Endothelial cell of hepatic sinusoid (primary cell): ENCODE measurements around the gene TP53.

ENCODE experiments used
- in situ Hi-C: cut with HindIII; loops from 2 replicates; pipeline ENCODE4 v1.10.0; 2017; ENCODE audit warnings: low sequenced_read_pairs

The TP53 gene

DNA sequence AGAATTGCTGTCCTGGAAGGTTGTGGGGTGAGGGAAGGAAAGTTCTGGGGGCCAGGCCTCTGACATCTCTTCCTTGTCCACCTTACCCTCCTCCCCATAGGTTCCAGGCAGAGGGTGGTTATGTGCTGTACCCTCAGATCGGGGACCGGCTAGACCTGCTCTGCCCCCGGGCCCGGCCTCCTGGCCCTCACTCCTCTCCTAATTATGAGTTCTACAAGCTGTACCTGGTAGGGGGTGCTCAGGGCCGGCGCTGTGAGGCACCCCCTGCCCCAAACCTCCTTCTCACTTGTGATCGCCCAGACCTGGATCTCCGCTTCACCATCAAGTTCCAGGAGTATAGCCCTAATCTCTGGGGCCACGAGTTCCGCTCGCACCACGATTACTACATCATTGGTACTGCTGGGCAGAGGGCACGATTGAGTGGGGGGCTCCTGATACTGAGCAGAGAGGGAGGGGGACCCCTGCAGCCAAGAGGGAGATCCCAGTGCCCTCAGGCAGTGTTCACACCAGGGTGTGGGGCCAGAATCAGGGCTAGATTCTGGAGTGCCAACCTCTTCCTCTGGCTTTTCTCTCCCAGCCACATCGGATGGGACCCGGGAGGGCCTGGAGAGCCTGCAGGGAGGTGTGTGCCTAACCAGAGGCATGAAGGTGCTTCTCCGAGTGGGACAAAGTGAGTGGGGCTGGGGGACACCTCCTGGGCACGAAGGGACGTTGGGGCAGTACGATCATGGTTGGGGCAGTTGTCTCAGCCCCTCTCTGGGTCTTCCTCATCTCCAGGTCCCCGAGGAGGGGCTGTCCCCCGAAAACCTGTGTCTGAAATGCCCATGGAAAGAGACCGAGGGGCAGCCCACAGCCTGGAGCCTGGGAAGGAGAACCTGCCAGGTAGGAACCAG, 20.8 kb upstream of the TP53 start:
- in situ Hi-C loops, result no loop called here

DNA sequence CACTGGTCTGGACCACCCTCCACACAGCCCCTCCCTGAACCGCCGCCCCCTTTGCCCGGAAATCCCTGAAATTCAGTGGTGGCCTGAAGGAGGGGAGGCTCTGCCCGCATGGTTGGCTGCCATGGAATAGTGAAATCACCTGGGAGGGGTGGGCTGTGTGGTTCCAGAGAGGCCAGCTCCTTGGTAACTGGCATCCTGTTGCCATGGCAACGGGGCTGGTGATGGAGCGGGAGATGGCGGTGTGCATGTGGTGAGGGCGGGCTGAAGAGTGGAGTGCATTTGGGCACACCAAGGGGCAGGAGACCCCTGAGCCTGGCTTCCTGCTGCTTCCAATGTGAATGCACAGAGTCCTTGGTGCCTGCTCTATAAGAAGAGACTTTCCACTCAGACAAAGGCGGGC, 20.2 kb upstream of the TP53 start:
- in situ Hi-C loops, result no loop called here

DNA sequence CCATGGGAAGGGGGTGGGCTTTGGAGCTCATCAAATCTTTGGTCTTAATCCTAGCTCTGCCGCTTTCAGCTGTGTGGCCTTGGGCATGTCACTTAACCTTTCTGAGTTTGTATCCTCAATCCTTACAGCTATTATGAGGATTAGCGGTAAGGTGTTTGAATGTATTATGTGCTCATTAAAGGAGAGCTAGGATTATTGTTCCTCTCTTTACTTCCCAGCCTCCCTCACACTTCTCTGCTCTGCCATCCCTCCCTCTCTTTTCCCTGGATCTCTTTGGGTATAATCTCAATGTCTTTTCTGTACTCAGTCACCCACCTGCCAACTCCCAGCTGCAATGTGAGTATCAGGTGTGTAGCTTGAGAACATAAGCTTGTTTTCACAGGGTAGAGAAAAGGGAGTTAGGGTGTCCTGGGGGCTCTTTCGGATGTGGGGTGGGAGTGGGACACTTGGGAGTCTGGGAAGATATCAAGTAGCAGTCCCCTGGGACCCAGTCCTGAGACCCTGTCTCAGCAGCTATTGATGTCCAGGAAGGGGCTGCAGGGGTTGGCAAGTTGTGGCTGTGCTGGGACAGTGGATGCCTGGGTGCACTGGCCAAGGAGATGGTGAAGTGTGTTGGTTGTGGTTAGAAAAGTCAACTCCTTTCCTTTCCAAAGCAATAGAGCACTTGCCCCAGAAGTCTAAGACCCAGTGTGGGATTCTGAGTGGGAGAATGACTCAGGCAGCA, 19.5 kb upstream of the TP53 start:
- in situ Hi-C loops, result no loop called here

DNA sequence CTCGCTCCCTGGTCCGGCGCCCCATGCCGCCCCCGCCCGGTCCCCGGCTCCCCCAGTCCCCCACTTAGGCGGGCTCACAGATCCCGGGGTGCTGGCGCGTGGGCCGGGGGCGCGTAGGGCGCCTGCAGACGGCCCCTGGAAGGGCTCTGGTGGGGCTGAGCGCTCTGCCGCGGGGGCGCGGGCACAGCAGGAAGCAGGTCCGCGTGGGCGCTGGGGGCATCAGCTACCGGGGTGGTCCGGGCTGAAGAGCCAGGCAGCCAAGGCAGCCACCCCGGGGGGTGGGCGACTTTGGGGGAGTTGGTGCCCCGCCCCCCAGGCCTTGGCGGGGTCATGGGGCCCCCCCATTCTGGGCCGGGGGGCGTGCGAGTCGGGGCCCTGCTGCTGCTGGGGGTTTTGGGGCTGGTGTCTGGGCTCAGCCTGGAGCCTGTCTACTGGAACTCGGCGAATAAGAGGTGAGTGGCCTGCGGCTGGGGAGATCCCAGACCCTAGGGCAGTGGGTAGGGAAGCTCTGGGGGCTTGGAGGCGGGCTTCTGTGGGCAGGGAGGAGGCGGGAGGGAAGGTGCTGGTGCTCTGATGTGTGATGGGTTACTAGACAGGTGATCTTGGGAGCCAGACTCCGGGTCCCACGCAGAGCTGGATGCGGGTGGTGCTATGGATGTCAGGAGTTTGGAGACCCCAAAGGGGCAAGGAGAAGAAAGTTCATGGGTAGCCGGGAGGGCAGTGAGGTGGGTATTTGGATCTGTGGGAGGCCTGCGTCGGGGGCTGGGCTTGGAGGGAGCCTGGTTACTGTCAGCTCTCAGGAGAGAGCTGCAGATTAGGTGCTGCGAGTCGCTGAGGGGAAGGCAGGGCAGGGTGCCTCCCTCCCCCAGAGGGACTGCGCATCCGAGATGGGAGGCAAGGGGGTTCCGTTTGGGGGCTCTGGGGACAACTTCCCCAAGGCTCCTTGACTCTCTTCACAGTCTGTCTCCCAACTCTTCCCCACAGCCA, 18.3 kb upstream of the TP53 start:
- in situ Hi-C loops, result no loop called here

DNA sequence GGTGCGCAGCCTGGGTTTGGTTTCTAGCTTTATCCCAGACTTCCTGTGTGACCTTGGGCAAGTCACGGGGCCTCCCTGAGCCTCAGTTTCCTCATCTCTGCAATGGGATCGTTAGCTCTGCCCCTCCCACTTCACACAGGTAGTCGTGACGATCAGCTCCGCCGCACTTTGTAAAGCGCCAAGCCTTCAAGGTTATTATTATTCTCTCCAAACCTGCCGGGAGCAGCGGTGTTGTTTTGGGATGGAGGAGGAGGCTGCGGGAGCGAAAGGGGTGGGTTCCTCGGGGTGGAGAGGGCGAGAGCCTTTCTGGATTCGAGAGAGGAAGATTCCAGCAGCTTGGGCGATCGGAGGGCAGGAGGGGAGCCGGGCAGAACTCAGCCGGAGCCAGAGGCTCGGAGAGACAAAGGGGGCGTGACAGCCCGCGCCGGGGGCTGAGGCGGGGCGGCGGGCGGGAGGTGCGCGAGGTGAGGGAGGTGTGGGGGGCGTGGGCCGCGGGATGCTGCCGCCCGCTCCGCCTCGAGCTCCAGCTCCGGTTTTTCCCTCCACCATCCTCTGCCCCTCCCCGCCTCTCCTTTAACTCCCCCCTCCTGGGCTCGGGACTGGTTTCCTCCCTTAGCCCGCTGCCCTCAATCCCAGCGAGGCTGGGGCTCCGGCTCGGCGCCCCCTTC, 17.4 kb upstream of the TP53 start, which contains the start of gene EFNB3:
Gene EFNB3 (plus strand): TSS at position 602 of the 668 bp plus-strand sequence. CDS start 397 bp downstream, outside the sequence.
- in situ Hi-C loops, result no loop called here

DNA sequence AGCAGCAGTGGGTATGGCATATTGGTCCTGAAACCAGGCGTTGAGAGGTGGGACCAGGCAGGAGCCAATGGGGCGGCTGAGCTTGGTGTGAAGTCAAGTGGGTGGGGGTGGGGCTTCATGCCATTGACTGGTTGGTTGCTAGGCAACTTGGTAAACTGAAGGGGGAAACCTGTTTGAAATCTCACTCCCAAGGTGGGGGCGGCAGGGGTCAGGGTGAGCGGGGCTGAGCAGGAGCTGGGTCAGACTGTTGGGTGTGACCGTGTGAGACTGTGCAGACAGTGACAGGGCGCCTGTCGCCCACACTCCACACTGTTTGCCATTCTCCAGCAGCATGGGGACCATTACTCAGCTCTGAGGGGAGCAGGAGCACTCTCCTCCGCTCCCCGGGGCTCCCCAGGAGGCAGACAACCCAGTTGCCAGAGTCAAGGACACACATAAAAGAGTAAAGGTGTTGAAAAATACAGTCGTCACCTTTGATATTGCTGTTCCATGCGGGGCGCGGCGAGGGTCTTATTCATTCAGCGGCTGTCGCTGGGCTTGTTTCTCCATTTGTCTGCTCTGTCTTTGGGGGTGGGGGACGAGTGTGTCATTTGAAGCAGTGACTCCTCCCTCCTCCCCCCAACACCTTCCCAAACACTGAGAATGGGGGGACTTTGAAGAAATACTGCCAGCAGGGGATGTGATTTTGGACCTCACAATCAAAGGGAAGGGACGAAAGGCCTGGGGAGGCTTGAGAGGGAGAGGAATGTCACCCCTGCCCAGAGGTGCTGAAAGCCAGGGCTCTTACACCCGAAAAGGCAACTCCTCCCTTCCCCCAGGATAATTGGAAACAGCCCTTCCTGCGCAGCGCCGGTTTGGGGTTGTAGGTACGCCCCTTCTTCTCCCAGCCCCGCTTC, 16.5 kb upstream of the TP53 start:
- in situ Hi-C loops, result no loop called here

DNA sequence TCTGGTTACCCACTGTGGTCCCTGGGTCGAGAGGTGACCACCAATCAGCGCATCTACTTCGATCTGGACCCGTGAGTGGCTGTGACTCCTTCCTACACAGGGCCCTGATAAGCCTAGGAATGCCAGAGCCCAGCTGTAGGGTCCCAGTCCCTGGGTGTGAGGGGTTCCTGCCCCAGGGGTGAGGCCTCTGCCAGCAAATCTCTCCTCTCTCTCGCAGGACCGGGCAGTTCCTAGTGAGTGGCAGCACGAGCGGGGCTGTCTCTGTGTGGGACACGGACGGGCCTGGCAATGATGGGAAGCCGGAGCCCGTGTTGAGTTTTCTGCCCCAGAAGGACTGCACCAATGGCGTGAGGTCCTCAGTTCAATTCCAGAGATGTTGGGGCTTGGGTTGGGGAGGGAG, 15.5 kb upstream of the TP53 start:
- in situ Hi-C loops, result no loop called here

DNA sequence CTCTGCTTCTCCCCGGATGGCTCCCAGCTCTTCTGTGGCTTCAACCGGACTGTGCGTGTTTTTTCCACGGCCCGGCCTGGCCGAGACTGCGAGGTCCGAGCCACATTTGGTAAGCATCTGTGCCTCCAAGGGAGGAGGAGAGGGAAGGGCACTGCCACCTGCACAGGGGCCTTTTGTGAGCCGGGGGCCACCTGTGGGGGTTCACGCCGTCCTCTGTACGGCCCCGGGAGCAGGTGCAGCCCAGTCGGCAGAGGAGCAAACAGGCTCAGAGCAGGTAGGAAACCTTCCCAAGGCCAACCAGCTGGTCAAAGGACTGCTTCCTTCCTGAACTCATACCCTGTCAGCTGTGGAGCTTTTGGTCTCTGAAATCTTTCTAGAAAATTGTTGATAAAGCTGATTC, 14.4 kb upstream of the TP53 start:
- in situ Hi-C loops, result no loop called here

DNA sequence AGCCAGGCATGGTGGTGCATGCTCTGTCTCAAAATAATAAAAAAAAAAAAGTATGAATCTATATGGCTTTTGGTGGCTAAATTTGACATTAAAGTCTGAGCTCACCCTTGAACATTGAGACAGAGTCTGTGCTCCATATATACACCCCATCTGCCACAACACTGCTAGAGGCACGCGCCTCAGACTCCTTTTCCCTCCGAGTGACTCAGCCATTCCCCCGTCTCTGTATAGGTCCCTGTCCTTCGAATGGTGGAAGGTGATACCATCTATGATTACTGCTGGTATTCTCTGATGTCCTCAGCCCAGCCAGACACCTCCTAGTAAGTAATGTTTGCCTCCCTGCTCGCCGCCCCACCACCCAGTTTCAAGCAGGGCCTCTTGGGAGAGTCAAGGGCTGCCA, 13.2 kb upstream of the TP53 start:
- in situ Hi-C loops, result no loop called here

DNA sequence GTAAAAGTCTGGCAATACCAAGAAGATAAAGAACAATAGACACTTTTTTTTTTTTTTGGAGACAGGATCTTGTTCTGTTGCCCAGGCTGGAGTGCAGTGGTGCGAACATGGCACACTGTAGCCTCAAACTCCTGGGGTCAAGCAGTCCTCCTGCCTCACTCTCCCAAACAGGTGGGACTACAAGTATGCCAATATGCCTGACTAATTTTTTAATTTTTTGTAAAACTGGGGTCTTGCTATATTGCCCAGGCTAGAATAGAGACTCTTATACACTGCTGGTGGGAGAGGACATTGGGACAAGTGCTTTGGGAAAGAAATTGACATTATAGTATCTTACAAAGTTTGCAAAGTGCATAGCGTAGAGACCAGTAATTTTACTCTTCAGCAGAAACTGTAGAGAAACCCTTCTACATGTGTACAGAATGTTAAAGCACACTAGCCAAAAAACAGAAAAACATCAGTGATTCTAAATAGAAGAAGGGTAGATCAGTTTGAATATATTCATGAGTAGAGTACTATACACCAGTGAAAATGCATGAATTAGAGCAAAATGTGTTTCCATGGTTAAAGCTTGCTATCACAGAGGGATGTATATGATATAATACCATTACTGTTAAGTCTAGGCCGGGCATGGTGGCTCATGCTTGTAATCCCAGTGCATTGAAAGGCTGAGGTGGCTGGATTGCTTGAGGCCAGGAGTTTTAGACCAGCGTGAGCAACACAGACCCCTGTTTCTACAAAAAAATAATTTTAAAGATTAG, 10.7 kb upstream of the TP53 start:
- in situ Hi-C loops, result no loop called here

DNA sequence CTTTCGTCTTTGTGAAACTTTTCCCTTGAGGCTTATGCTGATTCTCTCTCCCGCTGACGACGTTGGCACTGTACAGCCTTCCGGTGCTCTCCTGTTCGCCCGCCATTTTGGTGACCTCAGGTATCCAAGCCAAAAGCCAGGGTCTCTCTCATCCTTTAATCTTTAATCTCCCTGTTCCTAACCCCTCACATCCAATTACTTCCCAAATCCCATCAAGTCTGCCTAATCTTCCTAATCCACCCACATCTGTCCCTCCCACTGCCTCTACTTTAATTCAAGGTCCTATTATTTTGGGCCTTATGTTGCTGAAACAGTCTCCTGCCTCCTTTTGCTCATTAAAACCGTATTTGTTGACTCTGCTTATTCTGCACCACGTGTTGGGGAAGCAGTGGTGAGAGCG, 8.3 kb upstream of the TP53 start:
- in situ Hi-C loops, result no loop called here

DNA sequence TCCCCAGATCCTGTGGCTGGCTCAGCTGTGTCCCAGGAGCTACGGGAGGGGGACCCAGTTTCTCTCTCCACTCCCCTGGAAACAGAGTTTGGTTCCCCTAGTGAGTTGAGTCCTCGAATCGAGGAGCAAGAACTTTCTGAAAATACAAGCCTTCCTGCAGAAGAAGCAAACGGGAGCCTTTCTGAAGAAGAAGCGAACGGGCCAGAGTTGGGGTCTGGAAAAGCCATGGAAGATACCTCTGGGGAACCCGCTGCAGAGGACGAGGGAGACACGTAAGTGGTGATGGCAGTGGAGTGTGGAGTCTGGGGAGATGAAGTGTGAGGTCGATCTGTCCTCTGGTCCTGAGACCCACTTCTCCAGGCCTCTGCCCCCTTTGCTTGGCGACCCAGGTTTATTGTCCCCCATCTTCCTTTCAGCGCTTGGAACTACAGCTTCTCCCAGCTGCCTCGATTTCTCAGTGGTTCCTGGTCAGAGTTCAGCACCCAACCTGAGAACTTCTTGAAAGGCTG, 1.6 kb upstream of the TP53 start:
- in situ Hi-C loops, result no loop called here

DNA sequence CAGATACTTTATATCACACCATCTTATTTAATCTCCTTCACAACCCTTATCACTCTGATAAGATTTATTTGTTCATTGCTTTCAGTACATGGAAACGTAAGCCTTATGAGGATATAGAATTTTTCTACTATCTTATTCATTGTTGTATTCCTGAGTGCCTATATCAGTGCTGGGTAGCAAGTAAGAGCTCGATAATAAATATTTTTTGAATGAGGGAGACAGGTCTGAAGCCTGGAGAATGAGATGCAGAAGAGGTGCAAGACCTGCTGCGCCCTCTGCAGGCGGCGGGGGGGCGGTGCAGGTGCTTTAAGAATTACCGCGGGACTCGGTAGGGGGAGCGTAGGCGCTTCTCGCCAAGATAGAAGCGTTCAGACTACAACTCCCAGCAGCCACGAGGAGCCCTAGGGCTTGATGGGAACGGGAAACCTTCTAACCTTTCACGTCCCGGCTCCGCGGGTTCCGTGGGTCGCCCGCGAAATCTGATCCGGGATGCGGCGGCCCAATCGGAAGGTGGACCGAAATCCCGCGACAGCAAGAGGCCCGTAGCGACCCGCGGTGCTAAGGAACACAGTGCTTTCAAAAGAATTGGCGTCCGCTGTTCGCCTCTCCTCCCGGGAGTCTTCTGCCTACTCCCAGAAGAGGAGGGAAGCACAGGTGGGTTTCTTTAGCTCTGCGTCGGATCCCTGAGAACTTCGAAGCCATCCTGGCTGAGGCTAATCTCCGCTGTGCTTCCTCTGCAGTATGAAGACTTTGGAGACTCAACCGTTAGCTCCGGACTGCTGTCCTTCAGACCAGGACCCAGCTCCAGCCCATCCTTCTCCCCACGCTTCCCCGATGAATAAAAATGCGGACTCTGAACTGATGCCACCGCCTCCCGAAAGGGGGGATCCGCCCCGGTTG, 868 bp upstream of the TP53 start, which contains the start of gene WRAP53:
Gene WRAP53 (plus strand): TSS at position 570 of the 900 bp plus-strand sequence. CDS start 172 bp downstream, at position 742.
- in situ Hi-C loops, result no loop called here

DNA sequence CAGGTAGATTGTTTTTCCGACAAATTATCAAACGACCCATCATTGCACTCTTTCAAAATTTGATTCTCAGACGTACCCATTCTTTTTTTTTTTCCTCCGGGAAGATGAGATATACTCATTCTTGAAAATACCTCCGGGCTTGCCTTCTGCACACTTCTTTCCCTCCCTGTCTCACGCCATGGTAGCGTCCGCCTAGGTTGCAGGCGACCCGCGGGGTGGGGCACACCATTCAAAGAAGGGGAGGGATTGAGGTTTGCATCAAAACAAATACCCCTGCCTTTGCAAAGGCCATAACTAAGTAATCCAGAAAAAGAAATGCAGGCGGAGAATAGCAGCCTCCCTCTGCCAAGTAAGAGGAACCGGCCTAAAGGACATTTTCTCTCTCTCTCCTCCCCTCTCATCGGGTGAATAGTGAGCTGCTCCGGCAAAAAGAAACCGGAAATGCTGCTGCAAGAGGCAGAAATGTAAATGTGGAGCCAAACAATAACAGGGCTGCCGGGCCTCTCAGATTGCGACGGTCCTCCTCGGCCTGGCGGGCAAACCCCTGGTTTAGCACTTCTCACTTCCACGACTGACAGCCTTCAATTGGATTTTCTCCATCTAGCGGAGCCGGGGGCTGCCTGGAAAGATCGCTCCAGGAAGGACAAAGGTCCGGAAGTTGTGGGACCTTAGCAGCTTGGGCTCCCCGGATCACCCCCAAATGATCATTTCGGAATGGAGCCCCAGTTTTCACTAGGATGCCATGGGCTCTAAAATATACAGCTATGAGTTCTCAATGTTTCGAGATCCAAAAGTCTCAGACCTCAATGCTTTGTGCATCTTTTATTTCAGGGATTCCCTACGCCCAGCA, 843 bp downstream of the TP53 start:
- in situ Hi-C loops, result no loop called here

DNA sequence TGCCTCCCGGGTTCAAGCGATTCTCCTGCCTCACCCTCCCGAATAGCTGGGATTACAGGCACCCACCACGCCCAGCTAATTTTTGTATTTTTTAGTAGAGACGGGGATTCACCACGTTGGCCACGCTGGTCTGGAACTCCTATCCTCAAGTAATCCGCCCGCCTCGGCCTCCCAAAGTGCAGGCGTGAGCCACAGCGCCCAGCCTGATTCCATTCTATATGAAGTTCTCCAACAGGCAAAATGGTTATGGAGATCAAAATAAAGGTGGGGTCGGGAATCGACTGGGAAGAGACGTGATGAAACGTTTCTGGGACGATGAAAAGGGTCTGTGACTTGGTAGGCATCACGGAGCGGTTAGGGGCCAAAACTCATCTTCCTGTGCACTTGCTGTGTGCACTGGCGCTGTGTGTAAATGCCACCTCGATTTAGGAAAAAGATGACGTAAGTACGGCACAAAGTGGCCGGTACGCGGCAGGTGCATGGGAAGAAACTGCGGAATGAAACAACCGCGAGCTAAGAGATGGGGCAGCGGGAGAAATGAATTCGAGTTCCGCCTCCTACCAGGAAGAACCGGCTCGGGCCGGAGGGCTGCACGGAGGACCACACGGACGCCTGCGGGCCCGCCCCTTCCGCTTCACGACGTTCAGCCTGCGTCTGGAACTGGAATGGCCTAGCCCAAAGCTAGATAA, 1.6 kb downstream of the TP53 start:
- in situ Hi-C loops, result no loop called here
